SU-DHL-6 (cell line): ENCODE results near the gene PDZD4.

Experiments used
- H2AFZ ChIP-seq: fragments of 200-600 bp; sonication (generic); 2 replicates; pipeline ENCODE4 v1.6.1; 2014; ENCODE audit warnings: low read depth, mild to moderate bottlenecking, moderate library complexity, mixed read lengths, antibody characterized with exemption, low read length; ENCODE audit not compliant: severe bottlenecking
- H3F3A ChIP-seq: fragments of 200-600 bp; shearing (Covaris generic); 2 replicates; pipeline ENCODE4 v1.6.0; 2016; ENCODE audit warnings: antibody characterized with exemption, mild to moderate bottlenecking; ENCODE audit not compliant: insufficient read depth
- H3K27ac ChIP-seq: fragments of 200-600 bp; sonication (generic); 2 replicates; pipeline ENCODE4 v1.5.1; 2016; ENCODE audit warnings: low read depth, mild to moderate bottlenecking, low read length, moderate library complexity, mixed read lengths
- H3K27me3 ChIP-seq: fragments of 200-600 bp; sonication (generic), shearing (Covaris generic); 2 replicates; pipeline ENCODE4 v1.6.0; 2014; ENCODE audit warnings: mild to moderate bottlenecking, low read length
- H3K36me3 ChIP-seq: fragments of 200-600 bp; sonication (generic); 2 replicates; pipeline ENCODE4 v1.6.1; 2014; ENCODE audit warnings: mild to moderate bottlenecking, low read length, mixed read lengths
- H3K4me2 ChIP-seq: fragments of 300-600, 200-600 bp; shearing (Covaris generic), sonication (generic); 2 replicates; pipeline ENCODE4 v1.6.0; 2014; ENCODE audit warnings: low read length, low read depth, mild to moderate bottlenecking; ENCODE audit not compliant: poor library complexity, severe bottlenecking
- H3K4me3 ChIP-seq: fragments of 200-600 bp; sonication (generic); 2 replicates; pipeline ENCODE4 v1.5.1; 2014; ENCODE audit warnings: antibody characterized with exemption, low read length, mild to moderate bottlenecking, mixed read lengths; ENCODE audit not compliant: insufficient read depth, poor library complexity, severe bottlenecking
- H3K79me2 ChIP-seq: fragments of 200-600 bp; sonication (generic); 2 replicates; pipeline ENCODE4 v1.6.1; 2014; ENCODE audit warnings: mild to moderate bottlenecking, low read length, moderate library complexity; ENCODE audit not compliant: insufficient read depth
- H3K9ac ChIP-seq: fragments of 200-600 bp; sonication (generic); 2 replicates; pipeline ENCODE4 v1.7.0; 2014; ENCODE audit warnings: mild to moderate bottlenecking, low read length
- H3K9me2 ChIP-seq: fragments of 200-600 bp; sonication (generic); replicated peaks from 2 replicates; pipeline ENCODE4 v1.6.1; 2014; ENCODE audit warnings: low read length; ENCODE audit not compliant: insufficient read depth
- H3K9me3 ChIP-seq: fragments of 200-600 bp; sonication (generic); 2 replicates; pipeline ENCODE4 v1.6.1; 2014; ENCODE audit warnings: low read length, mixed read lengths; ENCODE audit not compliant: insufficient read depth
- H4K20me1 ChIP-seq: fragments of 200-600 bp; sonication (generic); 2 replicates; pipeline ENCODE4 v1.6.1; 2014; ENCODE audit warnings: low read depth, mild to moderate bottlenecking, antibody characterized with exemption, low read length, moderate library complexity, mixed read lengths
- CTCF ChIP-seq: fragments of 200-600 bp; sonication (generic); IDR thresholded peaks from one replicate; pipeline ENCODE4 v1.5.1; 2017; ENCODE audit warnings: antibody characterized with exemption, mild to moderate bottlenecking, low read length, moderate library complexity; ENCODE audit not compliant: insufficient read depth, poor library complexity, severe bottlenecking
- EZH2phosphoT487 ChIP-seq: fragments of 200-600 bp; sonication (generic), shearing (Covaris generic); conservative IDR thresholded peaks from 2 replicates; pipeline ENCODE4 v1.6.1; 2018; ENCODE audit warnings: mild to moderate bottlenecking, antibody characterized with exemption, low read length, moderate library complexity, mixed read lengths

PDZD4 gene

GRCh38 chrX:153804621-153805020 is 25.7 kb downstream of the PDZD4 start:
- no peaks in the 10 kb centered on the region for H3K36me3 ChIP-seq
- no peak overlapping the region for H3K4me3 ChIP-seq
- no peaks in the 10 kb centered on the region for H3K79me2 ChIP-seq
- no peaks in the 10 kb centered on the region for H3K27me3 ChIP-seq
- H3K9ac ChIP-seq: no peak overlapping the region
- no peaks in the 10 kb centered on the region for H3F3A ChIP-seq
- H3K4me2 ChIP-seq: no peak overlapping the region
- TF ChIP-seq EZH2phosphoT487: no peak
- no peak for TF ChIP-seq CTCF
- no peaks in the 10 kb centered on the region for H3K9me2 ChIP-seq
- no peak overlapping the region for H2AFZ ChIP-seq
- H4K20me1 ChIP-seq: no peaks in the 10 kb centered on the region
- no peak overlapping the region for H3K27ac ChIP-seq
- no peaks in the 10 kb centered on the region for H3K9me3 ChIP-seq

GRCh38 chrX:153804100-153804595 is 26.2 kb downstream of the PDZD4 start:
- Histone ChIP-seq H3K27me3 (no peaks in the 10 kb centered on the region), H3K4me3 (no peak overlapping the region), H3K36me3 (no peaks in the 10 kb centered on the region), H4K20me1 (no peaks in the 10 kb centered on the region), H3K9me3 (no peaks in the 10 kb centered on the region), H2AFZ (no peak overlapping the region), H3K27ac (no peak overlapping the region), H3F3A (no peaks in the 10 kb centered on the region), H3K4me2 (no peak overlapping the region), H3K79me2 (no peaks in the 10 kb centered on the region), H3K9ac (no peak overlapping the region), H3K9me2 (no peaks in the 10 kb centered on the region)
- no peak for TF ChIP-seq CTCF
- TF ChIP-seq EZH2phosphoT487: no peak

GRCh38 chrX:153803211-153804099 is 26.9 kb downstream of the PDZD4 start:
- H3K9me3 ChIP-seq: no peaks in the 10 kb centered on the region
- no peak overlapping the region for H2AFZ ChIP-seq
- no peaks in the 10 kb centered on the region for H3K79me2 ChIP-seq
- no peaks in the 10 kb centered on the region for H3K36me3 ChIP-seq
- no peaks in the 10 kb centered on the region for H4K20me1 ChIP-seq
- H3F3A ChIP-seq: no peaks in the 10 kb centered on the region
- no peaks in the 10 kb centered on the region for H3K9me2 ChIP-seq
- H3K9ac ChIP-seq: no peak overlapping the region
- TF ChIP-seq CTCF (no peak), EZH2phosphoT487 (no peak)
- H3K4me2 ChIP-seq: no peak overlapping the region
- H3K27me3 ChIP-seq: no peaks in the 10 kb centered on the region
- no peak overlapping the region for H3K4me3 ChIP-seq
- no peak overlapping the region for H3K27ac ChIP-seq
